H1 (cell line): ENCODE measurements around the gene TMED9.

Experiments
- CEBPB ChIP-seq: IDR thresholded peaks from 2 replicates; pipeline ENCODE4 v1.6.1; 2012; ENCODE audit warnings: low read depth, low read length
- CTCF ChIP-seq, 3 experiments: IDR thresholded peaks; 1 replicate in 2 of 3; 2 replicates in 1 of 3; pipeline versions ENCODE4 v1.5.1 to v1.6.1; 2011; ENCODE audit warnings: low read length in 3 of 3, mild to moderate bottlenecking in 3 of 3, inconsistent platforms in 2 of 3, low read depth in 1 of 3, moderate library complexity in 1 of 3; ENCODE audit not compliant: insufficient read depth in 1 of 3; ENCODE audit errors: control extremely low read depth in 1 of 3
- POLR2AphosphoS5 ChIP-seq: IDR thresholded peaks from 2 replicates; pipeline ENCODE4 v1.6.1; 2011; ENCODE audit warnings: low read depth, low read length
- YY1 ChIP-seq: IDR thresholded peaks from 2 replicates; pipeline ENCODE4 v1.6.1; 2011; ENCODE audit warnings: low read depth, mild to moderate bottlenecking, low read length

- TF ChIP-seq POLR2AphosphoS5 (no peak), CTCF (IDR thresholded peaks at IDR 0.05; ENCODE audit: control extremely low read depth in 1 of 3, insufficient read depth in 1 of 3, low read depth in 1 of 3, low read length in 3 of 3) (no peak), CEBPB (no peak), YY1 (no peak)
These were observed 6.5 kb downstream of the TMED9 start for GRCh38 chr5:177598477-177598876.
